PC-9 (cell line): Measurements from ENCODE around the gene DOCK4. TPM values are rescaled to one million over a fixed set of nuclear protein-coding genes. Genes with fewer than 3 reads are reported as not detected.

Experiments used
- BruUV-seq: library from RNA; stranded (reverse); fragments of 400-500 nt; replicated peaks from 2 replicates; lab custom pipeline; 2021; lab: Mats Ljungman, UMichigan
- CTCF ChIA-PET: fragments of 300-600 bp; sonication (Branson Sonifier 250); formaldehyde crosslinking; loops from one replicate; lab custom pipeline; 2022; ENCODE audit warnings: antibody characterized with exemption; lab: Charles Lee
- POLR2A ChIA-PET: fragments of 300-600 bp; sonication (Branson Sonifier 250); formaldehyde crosslinking; loops from one replicate; lab custom pipeline; 2022; ENCODE audit warnings: antibody characterized with exemption; ENCODE audit not compliant: unreplicated experiment; lab: Charles Lee
- DNase-seq, 2 experiments: peaks; one replicate each; pipeline versions ENCODE4 v3.0.0 to v3.0.0-alpha.2; 2015 to 2022; ENCODE audit warnings: mixed read lengths in 1 of 2
- H2AFZ ChIP-seq: fragments of 200-600 bp; sonication (generic); 2 replicates; pipeline ENCODE4 v1.8.1; 2017; ENCODE audit warnings: antibody characterized with exemption
- H3F3A ChIP-seq: fragments of 200-600 bp; sonication (generic); 2 replicates; pipeline ENCODE4 v1.8.1; 2017; ENCODE audit warnings: antibody characterized with exemption, mild to moderate bottlenecking, low read depth; ENCODE audit not compliant: insufficient read depth
- H3K27ac ChIP-seq: fragments of 200-600 bp; sonication (generic); 2 replicates; pipeline ENCODE4 v1.6.1; 2016; ENCODE audit warnings: mixed run types
- H3K27me3 ChIP-seq: fragments of 200-600 bp; sonication (generic); 2 replicates; pipeline ENCODE4 v1.6.1; 2016; ENCODE audit warnings: low read depth, mixed run types; ENCODE audit not compliant: insufficient read depth
- H3K36me3 ChIP-seq: fragments of 200-600 bp; sonication (generic); 2 replicates; pipeline ENCODE4 v1.6.1; 2016; ENCODE audit warnings: low read depth, mixed run types
- H3K4me1 ChIP-seq: fragments of 200-600 bp; sonication (generic); replicated peaks from 2 replicates; pipeline ENCODE4 v1.6.1; 2016; ENCODE audit warnings: mixed run types; ENCODE audit not compliant: insufficient read depth
- H3K4me2 ChIP-seq: fragments of 200-600 bp; sonication (generic); 2 replicates; pipeline ENCODE4 v1.6.1; 2017; ENCODE audit warnings: mixed run types
- H3K4me3 ChIP-seq: fragments of 200-600 bp; sonication (generic); 2 replicates; pipeline ENCODE4 v1.6.1; 2016; ENCODE audit warnings: mixed run types
- H3K79me2 ChIP-seq: fragments of 200-600 bp; sonication (generic); 2 replicates; pipeline ENCODE4 v1.6.1; 2017; ENCODE audit warnings: low read depth, mixed run types
- H3K9me2 ChIP-seq: fragments of 200-600 bp; sonication (generic); 2 replicates; pipeline ENCODE4 v1.8.1; 2017; ENCODE audit warnings: mild to moderate bottlenecking; ENCODE audit not compliant: insufficient read depth
- H3K9me3 ChIP-seq: fragments of 200-600 bp; sonication (generic); 2 replicates; pipeline ENCODE4 v1.8.1; 2016; ENCODE audit warnings: low read depth; ENCODE audit not compliant: insufficient read depth
- H4K20me1 ChIP-seq: fragments of 200-600 bp; sonication (generic); 2 replicates; pipeline ENCODE4 v1.8.1; 2017; ENCODE audit not compliant: insufficient read depth
- EZH2 ChIP-seq: fragments of 200-600 bp; sonication (generic); IDR thresholded peaks from 2 replicates; pipeline ENCODE4 v1.8.0; 2017; ENCODE audit warnings: antibody characterized with exemption, low read depth
- intact Hi-C: fragments of 100-400 bp; cut with micrococcal nuclease; formaldehyde crosslinking; loops from one replicate; pipeline ENCODE4 v1.10.0; 2022; ENCODE audit not compliant: unreplicated experiment
- total RNA-seq: library from RNA; stranded (reverse); gene quantifications from 2 replicates; pipeline ENCODE4 v1.2.3, GENCODE V29; 2021
- TF ChIP-seq, protein P1 (sequence below): fragments of 200-600 bp; sonication (generic); conservative IDR thresholded peaks from 2 replicates; pipeline ENCODE4 v1.6.1; 2017; ENCODE audit warnings: mixed run types, antibody characterized with exemption, mild to moderate bottlenecking, moderate library complexity

The DOCK4 gene
- total RNA-seq, 1 experiment from 2014 or later = 0.98 TPM

- no peak for DNase-seq
- intact Hi-C loops = loop anchor here (2.0 to 10.0 kb wide), 7 partner anchors 125 to 445 kb away; no protein-coding TSS in a partner anchor
- Histone ChIP-seq H4K20me1 (no peaks in the 10 kb centered on the region), H3F3A (no peaks in the 10 kb centered on the region), H3K27me3 (no peaks in the 10 kb centered on the region), H3K4me3 (peak overlapping the region; percentile 66), H3K79me2 (peaks cover 48% of the 10 kb centered on the region), H3K27ac (no peak overlapping the region), H3K4me2 (peak overlapping the region; percentile 88), H3K9me2 (no peaks in the 10 kb centered on the region), H2AFZ (peak overlapping the region; percentile 94), H3K9me3 (no peaks in the 10 kb centered on the region), H3K36me3 (no peaks in the 10 kb centered on the region), H3K4me1 (peaks cover 19% of the 10 kb centered on the region)
- TF ChIP-seq EZH2 = no peak
- TF ChIP-seq, protein P1, sequence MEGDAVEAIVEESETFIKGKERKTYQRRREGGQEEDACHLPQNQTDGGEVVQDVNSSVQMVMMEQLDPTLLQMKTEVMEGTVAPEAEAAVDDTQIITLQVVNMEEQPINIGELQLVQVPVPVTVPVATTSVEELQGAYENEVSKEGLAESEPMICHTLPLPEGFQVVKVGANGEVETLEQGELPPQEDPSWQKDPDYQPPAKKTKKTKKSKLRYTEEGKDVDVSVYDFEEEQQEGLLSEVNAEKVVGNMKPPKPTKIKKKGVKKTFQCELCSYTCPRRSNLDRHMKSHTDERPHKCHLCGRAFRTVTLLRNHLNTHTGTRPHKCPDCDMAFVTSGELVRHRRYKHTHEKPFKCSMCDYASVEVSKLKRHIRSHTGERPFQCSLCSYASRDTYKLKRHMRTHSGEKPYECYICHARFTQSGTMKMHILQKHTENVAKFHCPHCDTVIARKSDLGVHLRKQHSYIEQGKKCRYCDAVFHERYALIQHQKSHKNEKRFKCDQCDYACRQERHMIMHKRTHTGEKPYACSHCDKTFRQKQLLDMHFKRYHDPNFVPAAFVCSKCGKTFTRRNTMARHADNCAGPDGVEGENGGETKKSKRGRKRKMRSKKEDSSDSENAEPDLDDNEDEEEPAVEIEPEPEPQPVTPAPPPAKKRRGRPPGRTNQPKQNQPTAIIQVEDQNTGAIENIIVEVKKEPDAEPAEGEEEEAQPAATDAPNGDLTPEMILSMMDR = no peak
- POLR2A ChIA-PET = no interaction called here
- no TSS peak for BruUV-seq
- CTCF ChIA-PET = no interaction called here
Observed at GRCh38 chr7:112207765-112208164, 1.6 kb upstream of the DOCK4 start.

DNA sequence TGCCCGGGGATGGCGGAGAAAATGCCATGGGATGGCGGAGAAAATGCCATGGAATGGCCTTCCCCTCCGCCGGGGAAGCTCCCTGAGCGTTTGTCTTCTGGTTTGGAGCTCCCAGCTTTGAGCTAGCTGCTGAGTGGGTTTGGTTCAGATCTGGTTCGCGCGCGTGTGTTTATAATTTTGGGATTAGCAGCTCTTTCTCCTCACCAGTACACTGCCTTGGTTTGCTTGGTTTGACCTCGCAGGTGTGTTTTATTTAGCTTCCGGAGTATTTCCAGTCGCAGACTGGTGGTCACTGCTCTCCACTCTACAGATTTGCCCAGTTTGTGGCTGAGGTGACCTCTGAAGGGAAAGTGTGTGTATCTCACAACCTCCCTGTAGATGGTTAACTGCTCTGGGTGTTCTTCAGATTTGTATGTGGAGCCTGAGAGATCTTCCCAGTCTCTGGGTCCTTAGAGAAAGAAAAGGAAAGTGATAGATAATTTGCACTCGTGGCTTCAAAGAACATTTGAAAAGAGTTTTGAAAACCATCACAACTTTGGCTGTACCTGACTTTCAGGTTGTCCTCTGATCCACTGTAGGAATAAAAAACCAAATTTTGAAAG is 893 bp upstream of the DOCK4 start:
- BruUV-seq = TSS peak; percentile 72
- Histone ChIP-seq H3K9me2 (no peaks in the 10 kb centered on the region), H3K4me1 (peaks cover 19% of the 10 kb centered on the region), H3K79me2 (peaks cover 42% of the 10 kb centered on the region), H2AFZ (peak overlapping the region; percentile 94), H3K4me2 (peak overlapping the region; percentile 88), H3K9me3 (no peaks in the 10 kb centered on the region; the same call in 1 of the 2 replicates), H3F3A (no peaks in the 10 kb centered on the region), H3K4me3 (peak overlapping the region; percentile 66), H3K27ac (no peak overlapping the region), H3K36me3 (no peaks in the 10 kb centered on the region), H3K27me3 (no peaks in the 10 kb centered on the region), H4K20me1 (no peaks in the 10 kb centered on the region)
- CTCF ChIA-PET = interaction anchor here (0.6 kb wide), 1 partner anchor 79 kb away, joined by 12 read pairs; no protein-coding TSS in a partner anchor
- POLR2A ChIA-PET = interaction anchor here (0.5 to 0.8 kb wide), 3 partner anchors 215 to 242 kb away, joined by 3 to 6 read pairs (median 3); no protein-coding TSS in a partner anchor
- intact Hi-C loops = loop anchor here (1.0 to 10.0 kb wide), 8 partner anchors 125 to 445 kb away; partner anchors contain the start of gene IFRD1
- no peak for DNase-seq
- TF ChIP-seq, protein P1 = no peak
- no peak for TF ChIP-seq EZH2

DNA sequence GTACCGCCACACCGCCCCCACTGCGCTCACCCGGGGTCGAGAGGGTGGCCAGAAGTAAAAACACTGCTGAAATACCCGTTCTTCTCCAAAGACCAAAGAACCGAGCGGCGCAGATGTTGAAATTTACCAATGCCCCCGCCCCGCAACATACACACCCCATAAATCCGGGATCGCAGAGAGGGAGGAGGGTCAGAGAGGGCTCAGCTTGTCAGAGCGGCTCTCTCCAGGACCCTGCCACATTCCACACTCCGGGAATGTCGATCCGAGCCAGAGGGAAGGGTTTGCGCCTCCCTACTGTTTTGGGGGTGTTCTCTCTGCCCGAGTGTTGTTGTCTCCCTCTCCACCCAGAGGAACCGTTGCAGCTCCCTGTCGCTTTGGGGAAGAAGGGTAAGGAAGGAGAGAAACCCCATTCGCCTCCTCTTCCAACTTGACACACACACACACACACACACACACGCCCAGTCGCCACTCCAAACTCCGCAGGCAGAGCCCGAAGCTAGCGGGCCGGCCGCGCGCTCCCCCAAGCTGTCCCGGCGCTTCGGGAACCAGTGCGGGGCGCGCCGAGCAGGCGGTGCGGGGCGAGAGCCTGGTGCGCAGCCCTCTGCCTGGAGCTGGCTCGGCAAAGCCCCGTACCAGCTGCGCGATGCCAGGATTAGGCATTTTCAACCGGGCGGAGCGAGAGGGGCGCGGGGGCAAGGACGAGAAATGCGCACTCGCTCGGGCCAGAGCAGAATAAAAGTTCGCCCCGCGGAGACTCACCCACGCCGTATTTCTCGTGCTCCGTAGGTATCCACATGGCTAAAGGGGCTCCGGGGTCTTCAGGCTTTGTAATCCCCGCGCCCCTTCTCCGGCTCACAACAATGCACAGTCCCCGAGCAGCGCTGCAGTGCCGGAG is 609 bp downstream of the DOCK4 start:
- Histone ChIP-seq H3K9me2 (no peaks in the 10 kb centered on the region), H4K20me1 (no peaks in the 10 kb centered on the region), H3K27ac (no peak overlapping the region), H3K27me3 (no peaks in the 10 kb centered on the region), H3K9me3 (no peaks in the 10 kb centered on the region; the same call in 1 of the 2 replicates), H3K36me3 (no peaks in the 10 kb centered on the region), H2AFZ (peak overlapping the region; percentile 98), H3K4me3 (peak overlapping the region; percentile 66), H3K4me1 (peaks cover 19% of the 10 kb centered on the region), H3K79me2 (peaks cover 29% of the 10 kb centered on the region), H3K4me2 (peak overlapping the region; percentile 100), H3F3A (no peaks in the 10 kb centered on the region)
- ChIA-PET POLR2A (interaction anchor here (0.5 kb wide), 1 partner anchor 439 kb away, joined by 5 read pairs; no protein-coding TSS in a partner anchor), CTCF (interaction anchor here (0.8 kb wide), 1 partner anchor 275 kb away, joined by 3 read pairs; no protein-coding TSS in a partner anchor)
- TF ChIP-seq, protein P1 = no peak
- TF ChIP-seq EZH2 = no peak
- peak in 1 of 2 experiments; percentile 44 for DNase-seq
- intact Hi-C loops = loop anchor here (1.0 to 10.0 kb wide), 8 partner anchors 123 to 443 kb away; partner anchors contain the start of gene IFRD1
- TSS peak; percentile 19 for BruUV-seq
